Renal cortex interstitium (tissue), 11 donors: ENCODE results near the gene OR2AT4. TPM values are rescaled to one million over a fixed set of nuclear protein-coding genes. Genes with fewer than 3 reads are reported as not detected.
"Not testable (repeated sequence)": the region's sequence is repeated elsewhere in the genome, so short reads cannot be mapped to it uniquely, and the experiment has no call there.

Experiments
- DNase-seq, 11 donors: peaks; one replicate each; pipeline ENCODE4 v3.0.0-alpha.2; 2013; ENCODE audit warnings: low read depth in 9 of 11, low spot score in 4 of 11; ENCODE audit errors: extremely low read depth in 1 of 11
- polyA plus RNA-seq, 3 donors: library from polyadenylated mRNA; unstranded; fragments of 120-200 nt; gene quantifications; one replicate each; pipeline ENCODE4 v1.2.1, GENCODE V29; 2013; ENCODE audit not compliant: insufficient read length in 3 of 3

OR2AT4 gene
- polyA plus RNA-seq, 3 donors = 0.03 to 0.05 (median 0.03) TPM

DNA sequence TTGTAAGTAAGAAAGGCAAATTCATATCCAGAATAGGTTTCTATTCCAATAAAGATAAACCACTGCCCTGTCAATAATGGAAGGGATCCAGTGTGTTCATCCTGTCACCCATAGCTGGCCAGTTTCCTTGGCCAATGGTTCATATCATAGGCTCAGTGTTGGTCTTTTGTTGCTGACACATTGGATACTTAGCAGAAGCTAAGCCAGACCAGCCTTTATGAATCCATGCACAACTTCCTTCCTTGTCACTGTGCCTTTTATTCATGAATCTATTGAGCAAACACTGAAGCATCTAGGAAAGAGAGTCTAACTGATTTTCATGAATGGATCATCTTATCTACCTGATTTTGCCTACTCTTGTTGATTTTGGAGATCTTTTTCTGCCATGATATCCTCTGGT is 20.0 kb downstream of the OR2AT4 start:
- DNase-seq = no peak

DNA sequence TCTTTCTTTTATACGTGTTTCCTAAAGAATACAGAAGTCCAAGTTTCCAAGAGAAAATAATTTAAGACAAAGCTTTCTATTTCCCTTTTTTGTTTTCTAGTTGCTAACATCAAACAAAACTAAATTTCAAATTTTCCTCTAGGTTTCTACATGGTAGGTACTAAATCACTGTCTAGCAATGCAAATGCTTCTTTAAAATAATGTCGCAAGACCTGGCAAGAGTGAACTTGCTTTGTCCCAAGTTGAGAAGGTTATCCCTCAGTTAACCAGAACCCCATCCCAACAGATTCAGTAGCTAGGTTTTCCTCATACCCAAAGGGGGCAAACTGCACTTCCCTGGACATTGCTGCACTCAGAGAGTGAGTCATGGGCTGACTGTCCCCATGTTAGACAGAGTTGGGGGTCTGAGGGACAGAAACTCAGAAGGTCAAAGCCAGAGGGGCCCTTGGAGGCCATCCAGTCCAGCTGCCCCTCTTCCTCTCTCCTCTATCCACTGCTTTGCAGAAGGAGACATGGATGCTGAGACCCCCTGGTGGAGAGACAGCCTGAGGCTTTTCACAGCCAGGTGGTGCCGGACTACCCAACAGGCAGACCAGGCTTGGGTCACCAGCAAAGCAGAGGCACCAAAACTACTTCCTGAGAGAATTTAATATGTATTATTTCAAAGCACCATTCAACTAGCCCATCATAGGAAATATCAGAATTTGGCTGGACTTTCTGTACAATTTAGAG is 23.1 kb downstream of the OR2AT4 start:
- DNase-seq = no peak

DNA sequence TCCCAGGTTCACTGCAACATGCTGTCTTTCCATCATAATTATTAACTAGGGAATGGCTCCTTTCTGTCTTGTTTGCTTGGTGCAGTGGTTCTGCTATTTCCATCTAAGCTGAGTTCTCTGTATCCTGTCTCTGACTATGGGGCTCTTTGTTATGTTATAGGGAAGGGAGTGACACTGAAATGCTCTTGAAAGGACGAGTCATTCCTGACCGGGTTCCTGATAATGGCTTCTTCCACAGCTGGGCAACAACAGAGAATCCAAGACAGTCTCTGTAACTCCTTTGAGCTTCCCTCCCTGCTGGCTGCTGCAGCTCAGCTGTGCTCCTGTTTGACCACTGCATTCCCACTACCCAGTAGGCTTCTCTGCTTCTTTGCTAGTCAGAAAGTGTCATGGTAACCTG is 24.1 kb downstream of the OR2AT4 start:
- no peak for DNase-seq

DNA sequence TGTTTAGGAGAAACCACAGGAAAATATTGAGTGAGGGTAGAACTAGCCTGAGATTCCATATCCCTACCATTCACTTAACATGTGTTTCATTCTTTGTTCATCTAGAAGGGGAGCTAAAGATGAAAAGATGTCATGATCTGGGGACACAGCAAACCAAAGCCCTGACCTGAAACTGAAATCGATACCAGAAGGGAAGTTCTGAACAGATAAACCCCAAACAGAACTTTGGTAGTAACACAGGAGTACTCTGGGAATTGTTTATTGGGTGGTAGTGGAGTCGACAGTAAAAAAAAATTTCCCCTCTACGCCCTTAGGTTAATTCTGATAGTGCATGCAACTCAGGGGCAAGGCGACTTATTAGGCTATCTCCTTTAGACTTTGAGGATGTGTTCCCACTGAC is 27.2 kb downstream of the OR2AT4 start:
- no peak for DNase-seq

DNA sequence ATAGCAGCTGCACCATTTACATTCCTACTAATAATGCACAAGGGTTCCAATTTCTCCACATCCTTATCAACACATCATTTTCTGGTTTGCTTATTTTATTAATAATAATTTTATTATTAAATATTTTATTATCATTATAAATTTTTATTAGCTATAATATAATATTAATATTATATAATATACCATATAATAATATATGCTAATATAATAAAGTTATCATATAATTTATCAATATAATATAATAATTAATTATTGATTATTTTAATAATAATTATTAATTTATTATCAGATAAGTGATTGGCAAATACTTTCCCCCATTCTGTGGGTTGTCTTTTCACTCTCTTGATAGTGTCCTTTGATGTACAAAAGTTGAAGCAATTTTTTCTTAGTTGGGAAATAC is 27.7 kb downstream of the OR2AT4 start:
- no peak for DNase-seq

DNA sequence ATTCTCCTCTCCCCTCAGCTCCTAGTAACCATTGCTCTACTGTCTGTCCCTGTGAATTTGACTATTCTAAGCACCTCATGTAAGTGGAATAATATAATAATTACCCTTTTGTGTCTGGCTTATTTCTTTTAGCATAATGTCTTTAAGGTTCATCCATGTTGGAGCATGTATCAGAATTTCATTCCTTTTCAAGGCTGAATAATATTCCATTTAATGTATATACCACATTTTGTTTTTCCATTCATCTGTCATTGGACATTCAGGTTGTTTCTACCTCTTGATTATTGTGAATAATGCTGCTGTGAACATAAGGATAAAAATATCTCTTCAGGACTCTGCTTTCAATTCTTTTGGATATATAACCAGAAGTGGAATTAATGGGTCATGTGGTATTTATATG is 28.1 kb downstream of the OR2AT4 start:
- no peak for DNase-seq

DNA sequence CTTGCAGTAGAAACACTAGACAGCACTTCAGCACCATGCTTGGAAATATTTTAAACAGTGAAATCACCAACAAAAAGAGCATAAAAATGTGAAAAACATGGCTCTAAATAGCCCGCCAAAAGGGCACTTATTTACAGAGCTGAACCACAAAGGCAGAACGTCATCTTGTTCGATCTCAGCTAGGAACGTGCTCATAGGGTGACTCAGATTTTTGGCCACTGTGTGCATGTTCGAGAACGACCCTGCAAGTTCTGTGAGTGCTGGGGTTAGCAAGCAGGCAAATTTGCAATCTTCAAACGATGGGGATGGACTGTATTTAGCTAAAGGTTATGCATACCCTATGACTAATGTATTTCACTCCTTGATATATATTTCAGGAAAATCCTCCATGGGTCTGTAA is 30.6 kb downstream of the OR2AT4 start:
- DNase-seq = no peak

DNA sequence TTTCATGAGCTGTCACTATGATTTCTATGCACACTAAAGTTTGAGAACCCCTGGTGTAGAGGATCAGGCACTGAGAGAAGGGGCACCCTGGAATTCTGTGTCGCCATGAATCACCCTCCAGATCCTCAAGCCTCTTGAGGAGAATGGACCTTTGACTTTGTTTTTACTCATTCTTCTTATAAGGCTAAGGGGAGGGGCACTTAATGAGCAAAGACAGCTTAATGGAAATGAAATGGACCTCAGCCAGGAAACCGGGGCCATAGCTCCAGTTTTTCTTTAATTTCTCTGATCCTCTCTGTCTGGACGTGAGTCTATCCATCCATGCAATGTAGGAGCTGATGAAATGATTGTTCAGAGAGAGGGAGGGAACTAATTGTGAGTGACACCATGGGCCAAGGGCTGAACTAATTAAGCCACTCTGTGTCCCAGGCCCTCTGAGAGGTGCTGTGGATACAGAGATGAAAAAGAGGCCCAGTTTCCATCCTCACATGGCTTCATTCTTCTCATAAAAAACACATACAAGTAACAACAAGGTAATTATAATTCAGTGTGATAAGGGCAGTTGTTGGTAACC is 32.8 kb downstream of the OR2AT4 start:
- DNase-seq = peak in 1 of 11 donors; percentile 1

DNA sequence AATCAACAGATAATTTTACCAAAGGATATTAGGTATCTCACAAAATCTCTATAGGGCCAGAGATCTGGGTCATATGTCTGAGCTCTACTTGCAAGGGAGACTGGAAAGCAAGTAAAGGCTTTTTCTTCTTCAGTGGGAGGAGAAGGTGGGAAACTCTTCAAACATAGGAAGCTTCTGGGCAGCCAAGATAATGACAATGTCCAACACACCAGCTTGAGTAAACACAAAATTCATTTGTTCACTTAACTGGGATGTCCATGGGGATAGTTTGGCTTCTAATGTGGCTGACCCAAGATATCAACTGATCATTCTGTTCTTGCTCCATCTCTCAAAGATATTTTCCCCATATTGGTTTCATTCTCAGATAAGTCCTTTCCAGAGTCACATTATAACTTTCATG is 37.4 kb downstream of the OR2AT4 start:
- DNase-seq = no peak

DNA sequence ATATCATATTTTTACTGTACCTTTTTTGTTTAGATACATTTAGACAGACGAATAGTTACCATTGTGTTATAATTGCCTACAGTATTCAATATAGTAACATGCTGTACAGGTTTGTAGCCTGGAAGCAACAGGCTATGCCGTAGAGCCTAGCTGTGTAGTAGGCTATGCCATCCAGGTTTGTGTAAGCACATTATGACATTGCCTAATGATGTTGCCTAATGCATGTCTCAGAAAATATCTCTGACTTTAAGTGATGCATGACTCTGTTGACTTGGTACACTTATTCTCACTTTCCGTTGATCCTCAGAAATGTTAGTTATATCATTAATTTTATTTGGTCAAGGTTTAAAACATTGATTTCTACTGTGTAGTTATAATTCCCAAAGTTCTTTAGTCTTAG is 39.9 kb downstream of the OR2AT4 start:
- DNase-seq = no peak

DNA sequence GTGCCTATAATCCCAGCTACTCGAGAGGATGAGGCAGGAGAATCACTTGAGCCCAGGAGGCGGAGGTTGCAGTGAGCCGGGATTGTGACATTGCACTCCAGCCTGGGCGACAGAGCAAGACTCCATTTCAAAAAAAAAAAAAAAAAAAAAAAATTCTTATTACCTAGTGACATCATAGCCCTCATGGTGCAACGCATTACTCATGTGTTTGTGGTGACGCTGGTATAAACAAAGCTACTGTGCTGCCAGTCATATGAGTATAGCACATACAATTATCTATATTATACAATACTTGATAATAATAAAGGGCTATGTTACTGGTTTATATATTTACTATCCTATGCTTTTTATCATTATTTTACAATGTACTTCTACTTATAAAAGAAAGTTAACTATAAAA is 41.2 kb downstream of the OR2AT4 start:
- DNase-seq = no peak

DNA sequence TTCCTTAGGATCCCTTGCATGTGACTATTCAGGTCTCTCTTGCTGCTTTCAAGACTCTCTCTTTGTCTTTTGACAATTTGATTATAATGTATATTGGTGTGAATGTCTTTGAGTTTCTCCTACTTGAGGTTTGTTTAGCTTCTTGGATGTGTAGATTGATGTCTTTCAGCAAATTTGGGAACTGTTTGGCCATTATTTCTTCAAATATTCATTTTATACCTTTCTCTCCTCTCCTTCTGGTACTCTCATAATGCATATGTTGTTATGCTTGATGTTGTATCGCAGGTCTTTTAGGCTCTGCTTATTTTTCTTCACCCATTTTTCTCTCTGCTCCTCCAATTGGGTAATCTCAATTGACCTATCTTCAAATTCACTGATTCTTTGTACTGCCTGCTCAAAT is 44.2 kb downstream of the OR2AT4 start:
- DNase-seq = no peak

DNA sequence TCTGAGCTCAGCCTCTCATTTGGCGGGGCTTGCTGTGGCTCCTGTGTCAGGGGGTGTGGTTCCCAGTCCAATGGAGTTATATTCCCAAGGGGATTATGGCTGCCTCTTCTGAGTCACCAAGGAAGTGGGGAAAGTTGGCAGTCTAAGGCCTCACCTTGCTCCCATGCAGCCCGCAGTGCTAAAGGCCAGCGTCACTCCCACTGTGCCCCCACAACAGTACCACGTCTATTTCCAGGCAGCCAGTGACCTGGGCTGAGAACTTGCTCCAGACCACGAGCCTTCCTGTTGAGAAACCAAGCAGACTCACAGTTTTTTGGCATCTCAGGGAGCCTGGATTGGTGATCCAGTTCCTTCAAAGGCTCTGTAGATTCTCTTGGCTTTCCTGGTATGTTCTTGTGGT is 45.6 kb downstream of the OR2AT4 start:
- no peak for DNase-seq

DNA sequence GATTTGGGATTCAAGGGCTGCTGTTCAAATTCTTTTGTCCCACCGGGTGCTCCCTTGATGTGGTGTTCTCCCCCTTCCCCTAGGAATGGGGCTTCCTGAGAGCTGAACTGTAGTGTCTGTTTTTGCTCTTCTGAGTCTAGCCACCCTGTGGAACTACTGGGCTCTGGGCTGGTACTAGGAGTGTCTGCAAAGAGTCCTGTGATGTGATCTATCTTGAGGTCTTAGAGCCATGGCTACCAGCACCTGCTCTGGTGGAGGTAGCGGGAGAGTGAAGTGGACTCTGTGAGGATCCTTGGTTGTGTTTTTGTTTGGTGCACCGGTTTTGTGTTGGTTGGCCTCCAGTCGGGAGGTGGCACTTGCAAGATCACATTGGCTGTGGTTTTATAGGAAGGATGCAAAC is 46.2 kb downstream of the OR2AT4 start:
- DNase-seq = no peak

DNA sequence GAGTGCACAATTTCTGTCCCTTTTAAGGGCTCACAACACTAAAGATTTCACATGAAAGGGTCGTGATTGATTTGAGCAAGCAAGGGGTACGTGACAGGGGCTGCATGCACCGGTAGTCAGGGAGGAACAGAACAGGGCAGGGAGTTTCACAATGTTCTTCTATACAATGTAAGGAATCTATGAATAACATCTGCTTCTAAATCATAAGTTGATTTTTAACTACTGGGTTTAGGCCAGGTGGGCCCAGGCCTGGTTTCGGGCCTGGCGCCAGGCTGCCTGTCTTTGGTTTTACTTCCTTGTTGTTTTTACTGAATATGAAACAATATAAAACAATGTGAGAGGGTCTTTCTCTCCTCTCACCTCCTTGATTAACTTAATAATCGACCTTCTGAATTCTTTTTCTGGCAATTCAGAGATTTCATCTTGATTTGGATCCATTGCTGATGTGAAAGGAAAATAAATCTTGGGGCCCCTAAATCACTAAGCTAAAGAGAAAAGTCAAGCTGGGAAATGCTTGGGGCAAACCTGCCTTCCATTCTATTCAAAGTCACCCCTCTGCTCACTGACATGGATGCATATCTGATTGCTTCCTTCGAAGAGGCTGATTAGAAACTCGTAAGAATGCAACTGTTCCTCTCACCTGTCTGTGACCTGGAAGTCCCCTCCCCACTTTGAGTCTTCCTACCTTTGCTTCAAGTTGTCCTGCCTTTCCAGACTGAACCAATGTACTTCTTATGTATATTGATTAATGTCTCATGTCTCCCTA is 47.0 kb downstream of the OR2AT4 start:
- DNase-seq = not testable (repeated sequence)

DNA sequence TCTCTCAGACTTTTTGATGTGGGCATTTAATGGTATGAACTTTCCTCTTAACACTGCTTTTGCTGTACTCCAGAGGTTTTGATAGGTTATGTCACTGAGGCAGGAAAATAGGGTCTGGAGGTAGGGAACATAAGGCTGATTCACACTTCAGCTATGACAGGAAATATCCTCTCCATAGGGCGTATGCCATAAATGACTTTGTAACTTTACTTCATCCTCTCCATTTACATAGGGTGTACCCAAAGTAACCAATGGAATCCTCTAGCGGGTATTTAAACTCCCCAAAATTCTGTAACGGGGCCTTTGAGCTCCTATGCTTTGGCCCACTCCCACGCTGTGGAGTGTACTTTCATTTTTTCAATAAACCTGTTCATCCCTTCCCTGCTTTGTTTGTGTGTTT is 49.5 kb downstream of the OR2AT4 start:
- DNase-seq = no peak

DNA sequence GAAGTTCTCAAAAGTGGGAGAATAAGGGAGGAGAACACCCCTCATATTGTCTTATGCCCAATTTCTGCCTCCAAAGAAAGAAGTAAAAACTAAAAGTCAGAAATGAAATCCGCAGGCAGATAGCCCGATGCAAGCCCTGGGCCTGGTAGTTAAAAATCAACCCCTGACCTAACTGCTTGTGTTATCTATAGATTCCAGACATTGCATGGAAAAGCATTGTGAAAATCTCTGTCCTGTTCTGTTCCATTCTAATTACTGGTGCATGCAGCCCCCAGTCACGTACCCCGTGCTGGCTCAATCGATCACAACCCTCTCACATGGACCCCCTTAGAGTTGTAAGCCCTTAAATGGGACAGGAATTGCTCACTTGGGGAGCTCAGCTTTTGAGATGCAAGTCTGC is 50.0 kb downstream of the OR2AT4 start:
- DNase-seq = not testable (repeated sequence)

DNA sequence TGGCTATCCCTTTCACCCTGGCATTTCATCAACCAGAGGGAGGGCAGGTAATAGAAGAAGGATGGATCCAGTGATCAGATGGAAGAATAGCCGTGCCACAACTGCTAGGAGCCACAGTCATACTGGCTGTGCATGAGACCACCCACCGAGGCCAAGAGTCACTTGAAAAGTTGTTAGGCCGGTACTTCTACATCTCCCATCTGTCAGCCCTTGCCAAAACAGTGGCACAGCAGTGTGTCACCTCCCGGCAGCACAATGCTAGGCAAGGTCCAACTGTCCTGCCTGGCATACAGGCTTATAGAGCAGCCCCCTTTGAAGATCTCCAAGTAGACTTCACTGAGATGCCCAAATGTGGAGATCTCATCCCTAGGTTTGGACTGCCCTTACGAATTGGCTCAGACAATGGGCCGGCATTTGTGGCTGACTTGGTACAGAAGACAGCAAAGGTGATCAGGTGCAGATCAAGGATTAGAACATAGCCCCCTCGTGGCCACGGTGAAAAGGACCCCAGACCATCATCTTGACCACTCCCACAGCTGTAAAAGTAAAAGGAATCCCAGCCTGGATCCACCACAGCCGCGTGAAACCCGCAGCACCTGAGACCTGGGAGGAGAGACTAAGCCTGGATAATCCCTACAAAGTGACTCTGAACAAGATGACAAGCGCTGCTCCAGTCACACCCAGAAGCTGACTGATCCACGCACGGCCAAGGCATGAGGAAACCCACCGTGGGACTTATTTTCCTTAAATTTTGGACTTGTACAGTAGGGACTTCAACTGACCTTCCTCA is 52.1 kb downstream of the OR2AT4 start:
- DNase-seq = not testable (repeated sequence)

DNA sequence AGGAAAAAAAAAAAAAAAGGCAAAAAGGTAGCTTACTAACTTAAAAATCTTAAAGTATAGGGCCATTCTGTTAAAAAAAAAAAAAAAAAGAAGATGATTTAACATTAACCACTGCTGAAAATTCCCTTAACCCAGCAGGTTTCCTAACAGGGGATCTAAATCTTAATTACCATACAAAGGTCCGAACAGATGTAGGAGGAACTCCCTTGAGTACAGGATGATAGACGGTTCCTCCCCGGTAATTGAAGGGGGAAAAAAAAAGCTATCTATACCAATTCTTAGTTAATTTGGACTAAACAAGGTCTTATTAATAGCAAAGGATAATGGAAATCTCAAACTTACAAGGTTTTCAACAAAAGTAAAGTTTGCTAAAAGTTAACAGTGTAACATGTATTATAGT is 54.9 kb downstream of the OR2AT4 start:
- DNase-seq = not testable (repeated sequence)

DNA sequence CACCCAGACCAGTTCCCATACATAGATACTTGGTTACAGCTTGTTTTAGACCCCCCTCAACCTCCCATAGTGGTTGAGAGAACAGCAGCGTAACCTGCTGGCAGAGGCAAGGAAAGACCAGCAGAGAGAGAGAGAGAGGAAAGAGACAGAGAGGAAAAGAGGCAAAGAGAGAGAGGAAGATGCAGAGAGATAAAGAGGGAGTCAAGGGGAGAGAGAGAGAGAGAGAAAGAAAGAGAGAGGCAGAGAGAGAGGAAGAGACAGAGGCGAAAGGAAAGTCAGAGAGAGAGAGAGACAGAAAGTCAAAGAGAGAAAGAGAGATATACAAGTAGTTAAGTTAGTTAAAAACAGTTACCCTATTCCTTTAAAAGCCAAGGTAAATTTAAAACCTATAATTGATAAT is 55.4 kb downstream of the OR2AT4 start:
- no peak for DNase-seq
